ENCODE results near the gene MARVELD1.

DNA sequence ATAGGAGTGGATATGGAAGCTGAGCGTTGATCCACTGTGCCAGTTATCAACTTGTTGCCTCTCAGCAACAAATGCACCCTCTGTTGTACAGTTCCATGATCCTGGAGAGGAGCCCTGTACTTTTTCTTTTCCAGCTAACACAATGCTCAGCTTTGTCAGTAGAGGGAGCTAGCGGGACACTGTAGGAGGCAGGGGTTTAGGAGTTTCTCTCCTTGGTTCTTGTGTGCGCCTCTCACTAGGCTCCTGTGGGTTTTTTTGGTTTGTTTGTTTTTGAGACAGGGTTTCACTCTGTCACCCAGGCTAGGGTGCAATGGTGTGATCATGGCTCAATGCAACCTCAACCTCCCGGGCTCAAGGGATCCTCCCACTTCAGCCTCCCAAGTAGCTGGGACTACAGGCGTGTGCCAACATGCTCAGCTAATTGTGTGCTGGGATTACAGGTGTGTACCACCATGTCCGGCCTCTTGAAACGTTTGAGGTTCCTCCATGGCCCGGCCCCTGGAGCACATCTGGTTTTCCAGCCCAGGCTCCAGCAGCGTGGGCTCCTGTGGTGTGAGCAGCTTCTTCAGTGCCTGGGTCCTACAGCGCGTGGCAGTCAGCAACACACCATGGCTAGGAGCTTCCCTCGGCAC is 12.0 kb upstream of the MARVELD1 start:
- TF ChIP-seq, protein P1, sequence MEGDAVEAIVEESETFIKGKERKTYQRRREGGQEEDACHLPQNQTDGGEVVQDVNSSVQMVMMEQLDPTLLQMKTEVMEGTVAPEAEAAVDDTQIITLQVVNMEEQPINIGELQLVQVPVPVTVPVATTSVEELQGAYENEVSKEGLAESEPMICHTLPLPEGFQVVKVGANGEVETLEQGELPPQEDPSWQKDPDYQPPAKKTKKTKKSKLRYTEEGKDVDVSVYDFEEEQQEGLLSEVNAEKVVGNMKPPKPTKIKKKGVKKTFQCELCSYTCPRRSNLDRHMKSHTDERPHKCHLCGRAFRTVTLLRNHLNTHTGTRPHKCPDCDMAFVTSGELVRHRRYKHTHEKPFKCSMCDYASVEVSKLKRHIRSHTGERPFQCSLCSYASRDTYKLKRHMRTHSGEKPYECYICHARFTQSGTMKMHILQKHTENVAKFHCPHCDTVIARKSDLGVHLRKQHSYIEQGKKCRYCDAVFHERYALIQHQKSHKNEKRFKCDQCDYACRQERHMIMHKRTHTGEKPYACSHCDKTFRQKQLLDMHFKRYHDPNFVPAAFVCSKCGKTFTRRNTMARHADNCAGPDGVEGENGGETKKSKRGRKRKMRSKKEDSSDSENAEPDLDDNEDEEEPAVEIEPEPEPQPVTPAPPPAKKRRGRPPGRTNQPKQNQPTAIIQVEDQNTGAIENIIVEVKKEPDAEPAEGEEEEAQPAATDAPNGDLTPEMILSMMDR (IDR thresholded peaks at IDR 0.05): peak; percentile 97
- TF ChIP-seq, protein P2, sequence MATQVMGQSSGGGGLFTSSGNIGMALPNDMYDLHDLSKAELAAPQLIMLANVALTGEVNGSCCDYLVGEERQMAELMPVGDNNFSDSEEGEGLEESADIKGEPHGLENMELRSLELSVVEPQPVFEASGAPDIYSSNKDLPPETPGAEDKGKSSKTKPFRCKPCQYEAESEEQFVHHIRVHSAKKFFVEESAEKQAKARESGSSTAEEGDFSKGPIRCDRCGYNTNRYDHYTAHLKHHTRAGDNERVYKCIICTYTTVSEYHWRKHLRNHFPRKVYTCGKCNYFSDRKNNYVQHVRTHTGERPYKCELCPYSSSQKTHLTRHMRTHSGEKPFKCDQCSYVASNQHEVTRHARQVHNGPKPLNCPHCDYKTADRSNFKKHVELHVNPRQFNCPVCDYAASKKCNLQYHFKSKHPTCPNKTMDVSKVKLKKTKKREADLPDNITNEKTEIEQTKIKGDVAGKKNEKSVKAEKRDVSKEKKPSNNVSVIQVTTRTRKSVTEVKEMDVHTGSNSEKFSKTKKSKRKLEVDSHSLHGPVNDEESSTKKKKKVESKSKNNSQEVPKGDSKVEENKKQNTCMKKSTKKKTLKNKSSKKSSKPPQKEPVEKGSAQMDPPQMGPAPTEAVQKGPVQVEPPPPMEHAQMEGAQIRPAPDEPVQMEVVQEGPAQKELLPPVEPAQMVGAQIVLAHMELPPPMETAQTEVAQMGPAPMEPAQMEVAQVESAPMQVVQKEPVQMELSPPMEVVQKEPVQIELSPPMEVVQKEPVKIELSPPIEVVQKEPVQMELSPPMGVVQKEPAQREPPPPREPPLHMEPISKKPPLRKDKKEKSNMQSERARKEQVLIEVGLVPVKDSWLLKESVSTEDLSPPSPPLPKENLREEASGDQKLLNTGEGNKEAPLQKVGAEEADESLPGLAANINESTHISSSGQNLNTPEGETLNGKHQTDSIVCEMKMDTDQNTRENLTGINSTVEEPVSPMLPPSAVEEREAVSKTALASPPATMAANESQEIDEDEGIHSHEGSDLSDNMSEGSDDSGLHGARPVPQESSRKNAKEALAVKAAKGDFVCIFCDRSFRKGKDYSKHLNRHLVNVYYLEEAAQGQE (IDR thresholded peaks at IDR 0.05; ENCODE audit: insufficient read depth in 1 of 2, low read depth in 2 of 2, low read length in 1 of 2): no peak
- TF ChIP-seq TCF7L2 (IDR thresholded peaks at IDR 0.05; ENCODE audit: low read depth, low read length) (no peak), POLR2AphosphoS5 (IDR thresholded peaks at IDR 0.05; ENCODE audit: low read depth, low read length) (no peak), SIN3A (IDR thresholded peaks at IDR 0.05; ENCODE audit: borderline replicate concordance, insufficient read depth, low read depth, low read length) (no peak)

Measured in Panc1 (cell line).